ENCODE measurements around the gene CSGALNACT2.

DNA sequence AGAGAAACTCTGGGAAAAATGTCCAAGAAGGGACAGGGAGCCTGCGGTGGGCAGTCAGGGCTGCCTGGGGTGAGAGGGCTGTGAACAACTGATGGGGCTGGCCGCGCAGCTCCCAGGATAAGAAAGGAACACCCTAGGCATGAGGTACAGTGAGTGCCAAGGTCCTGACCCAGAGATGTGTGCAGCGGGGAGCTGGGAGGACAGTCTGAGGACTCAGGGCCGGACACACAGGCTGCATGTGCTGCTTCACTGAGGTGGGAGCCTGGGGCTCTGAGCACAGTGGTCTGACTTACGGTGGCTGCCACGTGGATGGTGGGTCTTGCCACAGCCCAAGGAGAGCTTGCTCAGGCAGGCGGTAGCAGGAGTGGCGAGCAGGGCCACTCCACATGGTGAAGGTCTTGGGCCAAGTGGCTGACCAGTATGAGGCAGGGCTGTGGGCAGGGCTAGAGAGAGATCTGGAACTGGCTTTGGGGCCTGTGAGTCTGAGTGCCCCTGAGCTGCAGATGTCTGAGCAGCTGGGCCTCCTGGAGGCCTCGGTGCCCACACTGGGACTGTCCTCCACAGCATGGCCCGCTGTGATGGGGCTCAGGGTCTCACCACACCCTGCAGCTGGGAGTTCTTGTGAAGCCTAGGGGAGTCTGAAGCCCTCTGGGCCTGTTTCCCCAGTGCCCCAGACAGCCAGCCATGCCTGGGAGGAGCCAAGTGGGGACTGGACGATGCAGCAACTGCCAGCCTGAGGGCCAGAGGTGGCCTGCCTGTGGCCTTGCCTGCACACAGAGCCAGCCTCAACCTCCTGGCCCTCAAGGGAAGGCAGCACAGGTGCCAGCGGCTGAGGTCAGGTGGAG is 68.4 kb downstream of the CSGALNACT2 start:
- TF ChIP-seq POLR2AphosphoS5 (IDR thresholded peaks at IDR 0.05) (no peak), CTCF (IDR thresholded peaks at IDR 0.05) (no peak), POLR2A (IDR thresholded peaks at IDR 0.05) (no peak)
